Osteoblast (primary cell): Measurements from ENCODE around the gene AAK1. TPM values are rescaled to one million over a fixed set of nuclear protein-coding genes. Genes with fewer than 3 reads are reported as not detected.
"Not testable (repeated sequence)": the region's sequence is repeated elsewhere in the genome, so short reads cannot be mapped to it uniquely, and the experiment has no call there.

Source experiments
- DNase-seq: peaks from one replicate; pipeline ENCODE4 v3.0.0; 2011; ENCODE audit warnings: low spot score, mixed read lengths; ENCODE audit not compliant: insufficient read length; ENCODE audit errors: missing footprints
- H2AFZ ChIP-seq: 2 replicates; pipeline ENCODE4 v1.6.0; 2011; ENCODE audit warnings: mild to moderate bottlenecking, low read length
- H3K27ac ChIP-seq: 2 replicates; pipeline ENCODE4 v1.5.1; 2011; ENCODE audit warnings: mild to moderate bottlenecking, low read depth, low read length, moderate library complexity
- H3K27me3 ChIP-seq: 2 replicates; pipeline ENCODE4 v1.6.0; 2012; ENCODE audit warnings: mild to moderate bottlenecking, control low read depth, inconsistent platforms, low read length, moderate library complexity; ENCODE audit not compliant: insufficient read depth
- H3K36me3 ChIP-seq: 2 replicates; pipeline ENCODE4 v1.5.1; 2011; ENCODE audit warnings: mild to moderate bottlenecking, low read length, control low read depth, moderate library complexity; ENCODE audit not compliant: insufficient read depth
- H3K4me1 ChIP-seq: 2 replicates; pipeline ENCODE4 v1.5.1; 2011; ENCODE audit warnings: mild to moderate bottlenecking, low read length, control low read depth, moderate library complexity; ENCODE audit not compliant: insufficient read depth
- H3K4me2 ChIP-seq: 2 replicates; pipeline ENCODE4 v1.6.0; 2011; ENCODE audit warnings: mild to moderate bottlenecking, low read length; ENCODE audit not compliant: insufficient read depth
- H3K4me3 ChIP-seq: fragments of 200-600 bp; sonication (generic); 3 replicates; pipeline ENCODE4 v1.5.1; 2012; ENCODE audit warnings: mild to moderate bottlenecking, low read length, inconsistent platforms; ENCODE audit not compliant: insufficient read depth
- H3K79me2 ChIP-seq: 2 replicates; pipeline ENCODE4 v1.6.0; 2012; ENCODE audit warnings: mild to moderate bottlenecking, low read length, control low read depth, inconsistent platforms; ENCODE audit not compliant: insufficient read depth
- H3K9me3 ChIP-seq: 2 replicates; pipeline ENCODE4 v1.5.1; 2011; ENCODE audit warnings: low read depth, low read length, control low read depth
- H4K20me1 ChIP-seq: 2 replicates; pipeline ENCODE4 v1.6.0; 2012; ENCODE audit warnings: mild to moderate bottlenecking, low read length, control low read depth; ENCODE audit not compliant: insufficient read depth
- CTCF ChIP-seq: IDR thresholded peaks from 2 replicates; pipeline ENCODE4 v1.5.1; 2011; ENCODE audit warnings: mild to moderate bottlenecking, low read depth, low read length, moderate library complexity; ENCODE audit errors: extremely low read depth
- total RNA-seq: library from RNA; depleted of rRNA; stranded (reverse); fragments of >200 nt; gene quantifications from 2 replicates; pipeline ENCODE4 v1.2.3, GENCODE V29; 2012

The AAK1 gene
- total RNA-seq, 1 donor: 61.9 TPM

- Histone ChIP-seq H3K27me3 (no peaks in the 10 kb centered on the region), H3K79me2 (peaks cover 98% of the 10 kb centered on the region), H3K4me3 (no peak overlapping the region), H2AFZ (no peak overlapping the region), H3K4me2 (no peak overlapping the region), H3K9me3 (no peaks in the 10 kb centered on the region), H3K4me1 (peaks cover 6% of the 10 kb centered on the region), H3K36me3 (no peaks in the 10 kb centered on the region), H4K20me1 (peaks cover 61% of the 10 kb centered on the region), H3K27ac (no peak overlapping the region)
- TF ChIP-seq CTCF: no peak
- DNase-seq: no peak
Observed at GRCh38 chr2:69608109-69608508, 35.4 kb downstream of the AAK1 start.

GRCh38 chr2:69606771-69607170 is 36.8 kb downstream of the AAK1 start:
- peaks cover 57% of the 10 kb centered on the region for H4K20me1 ChIP-seq
- H2AFZ ChIP-seq, H3K36me3 ChIP-seq, H3K27ac ChIP-seq, H3K4me1 ChIP-seq, H3K27me3 ChIP-seq, DNase-seq, H3K4me2 ChIP-seq, H3K4me3 ChIP-seq, H3K9me3 ChIP-seq: not testable (repeated sequence)
- peaks cover 95% of the 10 kb centered on the region for H3K79me2 ChIP-seq

GRCh38 chr2:69605284-69605683 is 38.3 kb downstream of the AAK1 start:
- DNase-seq: no peak
- Histone ChIP-seq H3K36me3 (no peaks in the 10 kb centered on the region), H3K4me1 (peaks cover 20% of the 10 kb centered on the region), H3K79me2 (peaks cover 91% of the 10 kb centered on the region), H3K9me3 (no peaks in the 10 kb centered on the region), H4K20me1 (peaks cover 66% of the 10 kb centered on the region), H3K4me2 (no peak overlapping the region), H3K27me3 (no peaks in the 10 kb centered on the region), H2AFZ (no peak overlapping the region), H3K4me3 (no peak overlapping the region), H3K27ac (no peak overlapping the region)
- no peak for TF ChIP-seq CTCF

- no peak overlapping the region for H3K27ac ChIP-seq
- no peak for DNase-seq
- H3K27me3 ChIP-seq: no peaks in the 10 kb centered on the region
- H3K4me1 ChIP-seq: peaks cover 21% of the 10 kb centered on the region
- no peaks in the 10 kb centered on the region for H3K36me3 ChIP-seq
- H3K9me3 ChIP-seq: no peaks in the 10 kb centered on the region
- no peak overlapping the region for H3K4me3 ChIP-seq
- TF ChIP-seq CTCF: no peak
- H3K4me2 ChIP-seq: no peak overlapping the region
- peaks cover 67% of the 10 kb centered on the region for H4K20me1 ChIP-seq
- H3K79me2 ChIP-seq: peaks cover 88% of the 10 kb centered on the region
- no peak overlapping the region for H2AFZ ChIP-seq
Observed at GRCh38 chr2:69604836-69605235, 38.7 kb downstream of the AAK1 start.
